ENCODE data around the gene RNH1.

RNH1 gene

DNA sequence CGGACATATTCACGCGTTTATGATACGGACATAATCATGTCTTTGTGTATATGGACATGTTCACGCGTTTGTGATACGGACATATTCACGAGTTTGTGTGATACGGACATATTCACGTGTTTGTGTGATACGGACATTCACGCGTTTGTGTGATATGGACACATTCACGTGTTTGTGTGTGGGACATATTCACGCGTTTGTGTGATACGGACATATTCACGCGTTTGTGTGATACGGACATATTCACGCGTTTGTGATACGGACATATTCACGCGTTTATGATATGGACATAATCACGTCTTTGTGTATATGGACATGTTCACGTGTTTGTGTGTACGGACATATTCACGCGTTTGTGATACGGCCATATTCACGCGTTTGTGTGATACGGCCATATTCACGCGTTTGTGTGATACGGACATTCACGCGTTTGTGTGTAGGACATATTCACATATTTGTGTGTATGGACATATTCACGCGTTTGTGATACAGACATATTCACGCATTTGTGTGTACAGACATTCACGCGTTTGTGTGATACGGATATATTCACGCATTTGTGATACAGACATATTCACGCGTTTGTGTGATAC, 32.0 kb downstream of the RNH1 start:
- TF ChIP-seq, protein P1, sequence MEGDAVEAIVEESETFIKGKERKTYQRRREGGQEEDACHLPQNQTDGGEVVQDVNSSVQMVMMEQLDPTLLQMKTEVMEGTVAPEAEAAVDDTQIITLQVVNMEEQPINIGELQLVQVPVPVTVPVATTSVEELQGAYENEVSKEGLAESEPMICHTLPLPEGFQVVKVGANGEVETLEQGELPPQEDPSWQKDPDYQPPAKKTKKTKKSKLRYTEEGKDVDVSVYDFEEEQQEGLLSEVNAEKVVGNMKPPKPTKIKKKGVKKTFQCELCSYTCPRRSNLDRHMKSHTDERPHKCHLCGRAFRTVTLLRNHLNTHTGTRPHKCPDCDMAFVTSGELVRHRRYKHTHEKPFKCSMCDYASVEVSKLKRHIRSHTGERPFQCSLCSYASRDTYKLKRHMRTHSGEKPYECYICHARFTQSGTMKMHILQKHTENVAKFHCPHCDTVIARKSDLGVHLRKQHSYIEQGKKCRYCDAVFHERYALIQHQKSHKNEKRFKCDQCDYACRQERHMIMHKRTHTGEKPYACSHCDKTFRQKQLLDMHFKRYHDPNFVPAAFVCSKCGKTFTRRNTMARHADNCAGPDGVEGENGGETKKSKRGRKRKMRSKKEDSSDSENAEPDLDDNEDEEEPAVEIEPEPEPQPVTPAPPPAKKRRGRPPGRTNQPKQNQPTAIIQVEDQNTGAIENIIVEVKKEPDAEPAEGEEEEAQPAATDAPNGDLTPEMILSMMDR (IDR thresholded peaks at IDR 0.05; ENCODE audit: low read depth, low read length): no peak

DNA sequence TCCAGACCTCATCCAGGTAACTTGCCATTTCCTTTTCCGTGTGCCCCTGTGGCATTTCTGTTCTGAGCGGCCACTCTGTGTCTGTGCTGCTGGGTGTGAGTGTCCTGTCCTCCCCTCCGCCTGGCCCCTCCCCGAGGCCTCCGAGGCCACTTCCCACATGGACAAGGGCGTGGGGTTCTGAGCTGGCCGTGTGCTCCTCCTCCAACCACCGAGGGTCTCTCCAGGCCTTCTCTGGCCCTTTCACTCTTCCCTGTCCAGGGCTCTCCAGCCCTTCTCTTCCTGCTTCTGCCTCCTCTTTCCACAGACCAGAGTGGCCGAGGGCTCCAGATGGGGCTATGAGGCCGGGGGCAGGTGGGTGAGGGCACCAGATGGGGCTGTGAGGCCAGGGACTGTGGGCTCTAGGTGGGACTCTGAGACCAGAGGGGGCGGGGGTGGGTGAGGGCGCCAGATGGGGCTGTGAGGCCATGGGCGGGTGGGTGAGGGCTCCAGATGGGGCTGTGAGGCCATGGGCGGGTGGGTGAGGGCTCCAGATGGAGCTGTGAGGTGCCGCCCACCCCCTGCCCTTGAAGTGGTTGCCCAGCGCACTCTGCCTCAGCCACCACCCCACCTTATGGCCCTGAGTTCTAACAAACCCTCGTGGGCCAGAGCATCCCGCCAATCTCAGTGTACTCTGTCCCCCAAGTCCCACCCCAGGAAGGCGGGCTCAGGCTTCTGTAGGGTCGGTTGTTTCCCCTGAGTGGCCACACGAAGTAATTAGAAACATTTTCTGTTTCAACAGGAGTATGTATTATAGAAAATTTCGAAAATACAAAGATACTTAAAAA, 32.9 kb downstream of the RNH1 start:
- no peak for DNase-seq (ENCODE audit: extremely low read depth, low read depth)
- TF ChIP-seq, protein P1 (IDR thresholded peaks at IDR 0.05; ENCODE audit: low read depth, low read length): no peak

More for the DNA sequence above, 32.0 kb downstream of the RNH1 start:
- no peak for DNase-seq (ENCODE audit: extremely low read depth, low read depth)

DNA sequence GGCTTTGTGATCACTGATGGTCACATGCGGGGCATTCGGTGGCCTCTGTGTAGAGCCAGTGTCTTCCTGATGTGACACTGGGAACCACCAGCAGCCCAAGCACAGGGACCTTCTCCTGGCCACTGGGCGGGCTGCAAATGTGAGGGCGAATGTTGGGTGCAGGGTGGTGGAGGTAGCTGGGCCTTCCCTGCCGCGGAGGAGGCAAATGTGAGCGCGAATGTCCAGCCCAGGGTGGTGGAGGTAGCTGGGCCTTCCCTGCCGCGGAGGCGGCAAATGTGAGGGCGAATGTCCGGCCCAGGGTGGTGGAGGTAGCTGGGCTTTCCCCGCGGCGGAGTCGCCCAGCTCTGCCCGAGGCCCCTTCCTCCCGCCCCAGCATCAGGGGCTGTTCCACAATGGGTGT, 33.6 kb downstream of the RNH1 start:
- TF ChIP-seq, protein P1 (IDR thresholded peaks at IDR 0.05; ENCODE audit: low read depth, low read length): no peak
- no peak for DNase-seq (ENCODE audit: extremely low read depth, low read depth)

DNA sequence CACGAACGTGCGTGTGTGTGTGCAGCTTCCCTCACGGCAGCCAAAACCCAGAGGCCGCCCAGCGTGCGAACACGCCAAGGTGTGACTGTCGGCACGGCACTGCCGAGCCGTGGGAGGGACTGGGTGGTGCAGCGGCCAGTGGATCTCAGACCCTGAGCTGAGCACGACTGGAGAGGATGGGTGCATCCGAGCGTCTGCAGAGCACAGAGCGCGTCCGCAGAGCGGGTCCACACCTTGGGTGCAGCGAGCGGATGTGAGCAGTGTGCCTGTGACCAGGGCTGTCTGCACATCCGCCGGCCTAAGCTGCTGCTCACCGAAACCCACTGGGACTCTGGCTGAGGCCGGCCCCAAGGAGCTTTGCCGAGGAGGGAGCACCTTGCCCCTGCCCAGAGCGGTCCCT, 34.2 kb downstream of the RNH1 start:
- DNase-seq (ENCODE audit: extremely low read depth, low read depth): no peak
- TF ChIP-seq, protein P1 (IDR thresholded peaks at IDR 0.05; ENCODE audit: low read depth, low read length): no peak

DNA sequence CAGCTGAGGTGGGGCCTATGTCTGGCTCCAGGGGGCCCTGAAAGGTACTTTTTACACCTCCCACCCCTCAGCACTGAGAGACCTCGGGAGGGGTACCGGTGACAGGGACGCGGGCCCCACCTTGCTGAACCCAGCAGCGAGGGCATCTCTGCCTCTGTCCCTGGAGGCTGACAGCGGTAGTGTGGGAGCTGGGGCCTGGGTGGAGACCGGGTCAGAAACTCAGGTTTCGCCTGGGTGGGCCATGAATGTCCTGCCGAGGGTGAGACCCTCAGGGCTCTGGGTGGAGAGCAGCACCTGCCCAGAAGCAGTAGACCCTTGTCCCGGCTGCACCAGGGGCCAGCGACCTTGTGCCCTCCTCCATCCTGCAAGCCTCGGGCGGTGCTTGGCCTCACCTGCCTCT, 34.8 kb downstream of the RNH1 start:
- TF ChIP-seq, protein P1 (IDR thresholded peaks at IDR 0.05; ENCODE audit: low read depth, low read length): no peak
- no peak for DNase-seq (ENCODE audit: extremely low read depth, low read depth)

DNA sequence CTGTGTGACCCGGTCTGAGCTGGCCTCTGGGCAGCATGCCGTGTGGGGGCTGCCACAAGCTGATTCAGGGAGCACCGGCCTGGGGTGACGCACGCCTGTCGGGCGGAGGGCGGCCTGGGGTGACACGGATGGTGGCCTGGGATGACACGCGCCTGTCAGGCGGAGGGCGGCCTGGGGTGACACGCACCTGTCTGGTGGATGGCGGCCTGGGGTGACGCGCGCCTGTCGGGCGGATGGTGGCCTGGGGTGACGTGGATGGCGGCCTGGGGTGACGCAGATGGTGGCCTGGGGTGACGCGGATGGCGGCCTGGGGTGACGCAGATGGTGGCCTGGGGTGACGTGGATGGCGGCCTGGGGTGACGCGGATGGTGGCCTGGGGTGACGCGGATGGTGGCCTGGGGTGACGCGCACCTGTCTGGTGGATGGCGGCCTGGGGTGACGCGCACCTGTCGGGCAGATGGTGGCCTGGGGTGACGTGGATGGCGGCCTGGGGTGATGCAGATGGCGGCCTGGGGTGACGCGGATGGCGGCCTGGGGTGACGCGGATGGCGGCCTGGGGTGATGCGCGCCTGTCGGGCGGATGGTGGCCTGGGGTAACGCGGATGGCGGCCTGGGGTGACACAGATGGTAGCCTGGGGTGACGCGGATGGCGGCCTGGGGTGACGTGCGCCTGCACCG, 35.4 kb downstream of the RNH1 start:
- DNase-seq (ENCODE audit: extremely low read depth, low read depth): no peak
- TF ChIP-seq, protein P1 (IDR thresholded peaks at IDR 0.05; ENCODE audit: low read depth, low read length): no peak
